OCI-LY7 (cell line): ENCODE measurements around the gene ACOXL.

Experiments
- CTCF ChIP-seq: fragments of 200-600 bp; sonication (generic); conservative IDR thresholded peaks from 2 replicates; pipeline ENCODE4 v1.5.1; 2014; ENCODE audit warnings: mild to moderate bottlenecking, antibody characterized with exemption, low read length, moderate library complexity, mixed read lengths
- EZH2phosphoT487 ChIP-seq: fragments of 200-600 bp; sonication (generic); IDR thresholded peaks from 2 replicates; pipeline ENCODE4 v1.6.1; 2018; ENCODE audit warnings: low read depth, borderline replicate concordance, mild to moderate bottlenecking, mixed run types, antibody characterized with exemption, low read length, moderate library complexity, mixed read lengths

- TF ChIP-seq CTCF (no peak), EZH2phosphoT487 (no peak)
These were observed 195.2 kb downstream of the ACOXL start for GRCh38 chr2:110927526-110927925.
